Right lobe of liver (tissue), 6 donors: ENCODE measurements around the gene OR52H1. TPM values are rescaled to one million over a fixed set of nuclear protein-coding genes. Genes with fewer than 3 reads are reported as not detected.

Experiments
- ATAC-seq, 4 donors: fragments of 200-7000 bp; cut with Tn5 transposase; one replicate each; pipeline ENCODE4 v1.9.1; 2020; ENCODE audit warnings: mild to moderate bottlenecking in 4 of 4, moderate library complexity in 4 of 4
- DNase-seq, 3 donors: peaks; one replicate each; pipeline ENCODE4 v3.0.0-alpha.2; 2020
- H3K27ac ChIP-seq, 3 donors: fragments of 200-600 bp; one replicate each; pipeline ENCODE4 v1.8.0; 2022
- H3K27me3 ChIP-seq, 2 donors: fragments of 200-600 bp; one replicate each; pipeline ENCODE4 v1.8.0; 2022
- H3K36me3 ChIP-seq, 4 donors: fragments of 200-600 bp; sonication (generic) in 1 of 4; one replicate each; pipeline versions ENCODE4 v1.5.1 to v1.8.0; 2017 to 2022; ENCODE audit warnings: control low read depth in 1 of 4
- H3K4me1 ChIP-seq, 4 donors: fragments of 200-600 bp; sonication (generic) in 1 of 4; one replicate each; pipeline versions ENCODE4 v1.5.1 to v1.8.0; 2017 to 2022; ENCODE audit warnings: control low read depth in 1 of 4
- H3K4me3 ChIP-seq, 3 donors: fragments of 200-600 bp; one replicate each; pipeline ENCODE4 v1.8.0; 2022
- H3K9me3 ChIP-seq, 4 donors: fragments of 200-600 bp; sonication (generic) in 1 of 4; one replicate each; pipeline versions ENCODE4 v1.5.1 to v1.8.0; 2017 to 2022; ENCODE audit warnings: control low read depth in 1 of 4
- POLR2A ChIP-seq: fragments of 450-650 bp; IDR thresholded peaks from one replicate; pipeline ENCODE4 v1.6.1; 2017; ENCODE audit warnings: antibody characterized with exemption, mild to moderate bottlenecking
- WGBS: methylation state at CpG from one replicate; pipeline ENCODE4 v1.1.6; 2018; ENCODE audit warnings: low coverage, low lambda C conversion rate; ENCODE audit not compliant: insufficient coverage; ENCODE audit errors: missing lambda C conversion rate; 5-methylcytosine and 5-hydroxymethylcytosine counted together
- intact Hi-C, 2 donors: fragments of 100-400 bp; cut with DNase I; formaldehyde crosslinking; loops; one replicate each; pipeline versions ENCODE4 v1.11.2 to v1.14.1; 2022
- total RNA-seq, 6 experiments: library from RNA; depleted of rRNA in 2 of 6; stranded (reverse); fragments of >200 nt in 2 of 6; fragmentation: NEBNext Ultra II Directional in 3 of 6; extraction: Animal tissue kit (Norgen Biotek cat#: 25700) in 3 of 6; gene quantifications; one replicate each; pipeline versions ENCODE4 v1.1.0 to v1.2.4, GENCODE V29; 2016 to 2023
- TF ChIP-seq, protein P1 (sequence below), 4 donors: fragments of 200-600 bp in 3 of 4; fragments of 450-650 bp in 1 of 4; IDR thresholded peaks; one replicate each; pipeline versions ENCODE4 v1.5.1 to v1.8.0; 2016 to 2022; ENCODE audit warnings: antibody characterized with exemption in 4 of 4, mild to moderate bottlenecking in 2 of 4
- donor health status: DM: no; HTN: yes; CAD: no.
- donor health status: DM: no; HTN: no; CAD: no.
- donor health status: DM: no; HTN: no; CAD: no.
- donor health status: DM: no; HTN: yes; CAD: no.
- donor health status: DM: no; HTN: yes; CAD: no.

Gene OR52H1
- total RNA-seq, 6 experiments from 2014 or later = 0.49 TPM; not detected in 5

DNA sequence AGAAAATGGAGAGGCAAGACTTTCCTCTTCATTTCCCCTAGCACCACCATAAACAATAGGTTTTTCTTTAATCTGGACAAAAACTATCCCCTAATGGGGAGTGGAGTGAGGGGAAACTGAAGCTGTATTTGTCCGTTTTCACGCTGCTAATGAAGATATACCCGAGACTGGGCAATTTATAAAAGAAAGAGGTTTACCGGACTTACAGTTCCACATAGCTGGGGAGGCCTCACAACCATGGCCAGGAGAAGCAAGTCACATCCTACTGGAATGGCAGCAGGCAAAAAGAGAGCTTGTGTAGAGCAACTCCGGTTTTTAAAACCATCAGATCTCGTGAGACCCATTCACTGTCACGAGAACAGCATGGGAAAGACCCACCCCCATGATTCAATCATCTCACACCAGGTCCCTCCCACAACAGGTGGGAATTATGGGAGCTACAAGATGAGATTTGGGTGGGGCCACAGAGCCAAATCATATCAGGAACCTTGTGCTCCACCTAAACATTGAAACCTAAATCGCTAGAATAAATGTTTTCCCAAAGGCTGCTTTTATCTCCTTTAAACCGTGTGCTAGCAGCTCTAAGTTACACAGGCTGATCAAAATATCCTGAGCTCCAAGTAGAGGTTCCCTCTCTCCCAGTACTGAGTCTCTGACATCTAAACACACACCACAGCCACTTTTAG is 42.8 kb downstream of the OR52H1 start:
- no peak overlapping the region for H3K4me3 ChIP-seq
- TF ChIP-seq, protein P1, sequence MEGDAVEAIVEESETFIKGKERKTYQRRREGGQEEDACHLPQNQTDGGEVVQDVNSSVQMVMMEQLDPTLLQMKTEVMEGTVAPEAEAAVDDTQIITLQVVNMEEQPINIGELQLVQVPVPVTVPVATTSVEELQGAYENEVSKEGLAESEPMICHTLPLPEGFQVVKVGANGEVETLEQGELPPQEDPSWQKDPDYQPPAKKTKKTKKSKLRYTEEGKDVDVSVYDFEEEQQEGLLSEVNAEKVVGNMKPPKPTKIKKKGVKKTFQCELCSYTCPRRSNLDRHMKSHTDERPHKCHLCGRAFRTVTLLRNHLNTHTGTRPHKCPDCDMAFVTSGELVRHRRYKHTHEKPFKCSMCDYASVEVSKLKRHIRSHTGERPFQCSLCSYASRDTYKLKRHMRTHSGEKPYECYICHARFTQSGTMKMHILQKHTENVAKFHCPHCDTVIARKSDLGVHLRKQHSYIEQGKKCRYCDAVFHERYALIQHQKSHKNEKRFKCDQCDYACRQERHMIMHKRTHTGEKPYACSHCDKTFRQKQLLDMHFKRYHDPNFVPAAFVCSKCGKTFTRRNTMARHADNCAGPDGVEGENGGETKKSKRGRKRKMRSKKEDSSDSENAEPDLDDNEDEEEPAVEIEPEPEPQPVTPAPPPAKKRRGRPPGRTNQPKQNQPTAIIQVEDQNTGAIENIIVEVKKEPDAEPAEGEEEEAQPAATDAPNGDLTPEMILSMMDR (IDR thresholded peaks at IDR 0.05) = no peak
- TF ChIP-seq POLR2A = no peak
- 83% methylated on average over 7 of the region's 9 CpGs for WGBS
- H3K4me1 ChIP-seq = no peaks in the 10 kb centered on the region
- ATAC-seq (no peak), DNase-seq (no peak)
- no peak overlapping the region for H3K27ac ChIP-seq
- intact Hi-C loops = no loop called here
- no peaks in the 10 kb centered on the region for H3K9me3 ChIP-seq
- H3K27me3 ChIP-seq = no peaks in the 10 kb centered on the region
- no peaks in the 10 kb centered on the region for H3K36me3 ChIP-seq

GRCh38 chr11:5504403-5504921 is 43.9 kb downstream of the OR52H1 start:
- WGBS = 82% methylated on average over 2 of the region's 2 CpGs
- no peaks in the 10 kb centered on the region for H3K36me3 ChIP-seq
- intact Hi-C loops = no loop called here
- no peaks in the 10 kb centered on the region for H3K27me3 ChIP-seq
- no peaks in the 10 kb centered on the region for H3K9me3 ChIP-seq
- H3K4me1 ChIP-seq = no peaks in the 10 kb centered on the region
- DNase-seq (no peak), ATAC-seq (no peak)
- H3K27ac ChIP-seq = no peak overlapping the region
- TF ChIP-seq, protein P1 (IDR thresholded peaks at IDR 0.05) = no peak
- TF ChIP-seq POLR2A = no peak
- no peak overlapping the region for H3K4me3 ChIP-seq

DNA sequence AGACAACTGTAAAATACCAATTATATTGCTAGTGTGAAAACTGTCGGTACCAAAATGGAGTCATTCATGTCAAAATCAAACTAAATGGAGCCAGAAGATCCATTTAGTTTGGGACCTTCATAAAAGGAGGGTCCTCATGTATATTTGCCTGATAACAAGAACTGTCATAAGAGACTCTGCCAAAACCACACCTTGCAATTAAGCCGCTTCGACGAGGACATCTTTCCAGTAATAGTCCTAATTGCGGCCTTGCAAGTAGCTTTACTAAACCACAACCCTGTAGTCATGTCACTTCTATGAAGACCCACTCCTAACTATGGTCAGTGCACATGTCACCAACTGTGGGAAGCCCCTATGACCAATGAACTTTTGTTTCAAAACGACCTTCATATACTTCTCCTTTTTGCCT is 47.9 kb downstream of the OR52H1 start:
- intact Hi-C loops = no loop called here

GRCh38 chr11:5499671-5500070 is 48.7 kb downstream of the OR52H1 start:
- H3K4me3 ChIP-seq = no peak overlapping the region
- no peak overlapping the region for H3K27ac ChIP-seq
- 42% methylated on average over 2 of the region's 2 CpGs for WGBS
- H3K36me3 ChIP-seq = no peaks in the 10 kb centered on the region
- intact Hi-C loops = no loop called here
- TF ChIP-seq, protein P1 (IDR thresholded peaks at IDR 0.05) = no peak
- no peak for TF ChIP-seq POLR2A
- H3K4me1 ChIP-seq = no peaks in the 10 kb centered on the region
- H3K27me3 ChIP-seq = no peaks in the 10 kb centered on the region
- DNase-seq (no peak), ATAC-seq (no peak)
- H3K9me3 ChIP-seq = no peaks in the 10 kb centered on the region

More for the DNA sequence above, 47.9 kb downstream of the OR52H1 start:
- TF ChIP-seq, protein P1 (IDR thresholded peaks at IDR 0.05) = no peak
- TF ChIP-seq POLR2A = no peak
- no peaks in the 10 kb centered on the region for H3K27me3 ChIP-seq
- H3K9me3 ChIP-seq = no peaks in the 10 kb centered on the region
- WGBS = 70% methylated on average over 5 of the region's 6 CpGs
- no peaks in the 10 kb centered on the region for H3K36me3 ChIP-seq
- no peak for ATAC-seq
- no peak for DNase-seq
- H3K4me1 ChIP-seq = no peaks in the 10 kb centered on the region
- no peak overlapping the region for H3K27ac ChIP-seq
- no peak overlapping the region for H3K4me3 ChIP-seq

Other genes starting within 250 kb of the OR52H1 start
- not detected for gene OR51B4, start 246.6 kb downstream of the OR52H1 start, total RNA-seq
- gene OR51B2, start 224.2 kb downstream of the OR52H1 start, total RNA-seq = not detected
- gene OR51B5, start 205.0 kb downstream of the OR52H1 start, total RNA-seq = under 1 TPM in 3 of 6 experiments, not detected in 3; 0.17 to 0.42 (median 0.28) TPM
- not detected for gene OR51B6, start 197.0 kb downstream of the OR52H1 start, total RNA-seq
- not detected for gene OR51M1, start 164.7 kb downstream of the OR52H1 start, total RNA-seq
- gene OR51Q1, start 126.4 kb downstream of the OR52H1 start, total RNA-seq = not detected
- gene OR51I1, start 107.0 kb downstream of the OR52H1 start, total RNA-seq = not detected
- not detected for gene OR51I2, start 99.2 kb downstream of the OR52H1 start, total RNA-seq
- not detected for gene OR52D1, start 59.9 kb downstream of the OR52H1 start, total RNA-seq
- gene UBQLN3, start 38.6 kb downstream of the OR52H1 start, total RNA-seq = under 1 TPM in 1 of 6 experiments, not detected in 5; 0.12 TPM
- gene UBQLNL, start 31.8 kb downstream of the OR52H1 start, total RNA-seq = under 1 TPM in 4 of 6 experiments, not detected in 2; 0.11 to 0.32 (median 0.21) TPM
- not detected for gene OR52B6, start 32.3 kb upstream of the OR52H1 start, total RNA-seq
- gene TRIM6, start 48.1 kb upstream of the OR52H1 start, total RNA-seq = 1 to 10 TPM in 1 of 6 experiments, under 1 TPM in 5; 0.29 to 2.0 (median 0.65) TPM
- gene TRIM34, start 76.5 kb upstream of the OR52H1 start, total RNA-seq = 1 to 10 TPM in 5 of 6 experiments, under 1 TPM in 1; 0.93 to 3.3 (median 2.3) TPM
- 10 to 100 TPM; 15.3 to 19.2 (median 18.2) TPM for gene TRIM5, start 136.5 kb upstream of the OR52H1 start, total RNA-seq
- 10 to 100 TPM; 10.0 to 29.1 (median 13.8) TPM for gene TRIM22, start 141.2 kb upstream of the OR52H1 start, total RNA-seq
- under 1 TPM in 1 of 6 experiments, not detected in 5; 0.12 TPM for gene OR56B1, start 187.9 kb upstream of the OR52H1 start, total RNA-seq
- not detected for gene OR52N4, start 205.7 kb upstream of the OR52H1 start, total RNA-seq
- not detected for gene OR52N5, start 234.8 kb upstream of the OR52H1 start, total RNA-seq
- not detected for gene OR52N1, start 242.7 kb upstream of the OR52H1 start, total RNA-seq